Effector CD8-positive, alpha-beta T cell (primary cell): ENCODE results near the gene C19orf47.

Experiments
- DNase-seq: peaks from one replicate; lab custom pipeline; 2025; lab: John Stamatoyannopoulos, UW

C19orf47 gene

DNA sequence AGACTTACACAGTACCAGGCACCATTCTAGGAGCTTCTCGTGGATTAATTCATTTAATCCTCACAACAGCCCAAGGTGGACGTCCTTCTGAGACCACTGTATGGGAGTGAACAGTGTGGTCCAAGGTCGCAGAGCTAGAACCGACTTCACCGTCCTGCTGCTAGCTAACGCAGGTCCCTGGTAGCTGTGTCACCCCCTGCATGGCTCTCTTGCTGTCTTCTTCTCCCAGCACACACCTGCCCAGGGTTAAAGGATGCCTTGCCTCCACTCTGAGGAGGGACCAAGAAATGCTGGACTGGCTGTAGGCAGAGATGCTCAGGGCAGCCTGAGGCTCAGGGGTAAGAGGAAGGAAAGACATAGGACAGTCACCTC is 66.0 kb downstream of the C19orf47 start:
- DNase-seq, result no peak

DNA sequence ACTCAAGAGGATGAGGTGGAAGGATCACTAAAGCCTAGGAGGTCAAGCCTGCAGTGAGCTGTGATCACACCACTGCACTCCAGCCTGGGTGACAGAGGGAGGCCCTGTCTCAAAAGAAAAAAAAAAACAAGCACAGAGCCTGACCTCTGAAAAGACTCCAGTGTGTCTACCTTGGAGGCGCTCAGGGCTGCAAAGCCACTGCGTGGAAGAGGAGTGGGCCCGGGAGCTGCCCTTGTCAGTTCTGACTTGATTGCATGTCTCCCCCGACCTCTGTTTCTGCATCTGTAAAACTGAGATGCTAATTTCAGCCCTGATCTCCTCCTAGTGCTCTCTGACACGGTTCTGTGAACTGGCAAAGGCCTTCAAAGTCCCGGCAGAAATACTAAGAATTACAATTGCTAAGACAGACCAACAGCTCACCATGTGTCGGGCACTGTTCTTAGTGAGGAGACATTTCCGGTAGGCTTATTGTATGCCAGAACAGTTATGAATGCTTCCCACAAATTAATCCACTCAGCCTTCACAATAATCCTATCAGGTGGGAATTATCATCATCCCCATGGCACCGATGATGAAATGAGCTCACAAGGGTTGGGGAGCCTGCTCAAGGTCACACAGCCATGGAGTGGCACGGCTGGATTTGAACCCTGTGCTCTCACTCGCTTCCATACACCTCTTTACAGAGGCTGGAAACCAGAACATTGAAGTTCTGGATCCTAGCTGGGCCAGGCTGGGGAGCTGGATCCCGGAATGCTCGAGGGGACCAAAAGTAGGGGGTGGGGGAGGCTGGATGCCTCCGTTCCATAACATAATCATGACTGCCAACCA is 66.6 kb downstream of the C19orf47 start:
- no peak for DNase-seq

DNA sequence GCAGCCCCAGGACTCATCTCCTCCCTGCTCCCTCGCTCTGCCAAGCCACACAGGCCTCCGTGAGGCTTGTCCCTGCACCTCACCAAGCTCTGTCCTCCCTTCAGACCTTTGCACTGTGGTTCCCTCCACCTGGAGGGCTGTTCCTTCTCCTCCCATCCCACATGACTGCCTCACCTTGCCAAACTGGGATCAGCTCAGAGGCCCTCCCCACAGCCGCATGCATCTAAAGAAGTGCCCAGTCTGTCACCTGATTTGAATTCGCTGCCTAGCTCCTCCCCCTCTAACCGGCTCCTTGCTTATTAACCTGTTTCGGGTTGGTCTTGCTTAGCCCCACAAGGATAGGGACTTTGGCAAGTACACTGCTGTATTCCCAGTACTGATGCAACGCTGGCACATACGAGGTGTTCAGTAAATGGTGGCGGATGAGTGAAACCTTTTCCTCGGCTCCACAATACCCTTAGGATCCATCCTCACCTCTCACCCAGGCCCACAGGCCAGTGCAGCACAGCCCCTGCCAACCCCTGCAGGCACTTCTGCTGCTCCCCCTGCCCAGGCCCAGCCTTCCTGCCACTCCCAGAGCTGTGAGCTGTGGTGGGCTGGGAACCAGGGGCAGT is 67.5 kb downstream of the C19orf47 start:
- DNase-seq, result no peak

DNA sequence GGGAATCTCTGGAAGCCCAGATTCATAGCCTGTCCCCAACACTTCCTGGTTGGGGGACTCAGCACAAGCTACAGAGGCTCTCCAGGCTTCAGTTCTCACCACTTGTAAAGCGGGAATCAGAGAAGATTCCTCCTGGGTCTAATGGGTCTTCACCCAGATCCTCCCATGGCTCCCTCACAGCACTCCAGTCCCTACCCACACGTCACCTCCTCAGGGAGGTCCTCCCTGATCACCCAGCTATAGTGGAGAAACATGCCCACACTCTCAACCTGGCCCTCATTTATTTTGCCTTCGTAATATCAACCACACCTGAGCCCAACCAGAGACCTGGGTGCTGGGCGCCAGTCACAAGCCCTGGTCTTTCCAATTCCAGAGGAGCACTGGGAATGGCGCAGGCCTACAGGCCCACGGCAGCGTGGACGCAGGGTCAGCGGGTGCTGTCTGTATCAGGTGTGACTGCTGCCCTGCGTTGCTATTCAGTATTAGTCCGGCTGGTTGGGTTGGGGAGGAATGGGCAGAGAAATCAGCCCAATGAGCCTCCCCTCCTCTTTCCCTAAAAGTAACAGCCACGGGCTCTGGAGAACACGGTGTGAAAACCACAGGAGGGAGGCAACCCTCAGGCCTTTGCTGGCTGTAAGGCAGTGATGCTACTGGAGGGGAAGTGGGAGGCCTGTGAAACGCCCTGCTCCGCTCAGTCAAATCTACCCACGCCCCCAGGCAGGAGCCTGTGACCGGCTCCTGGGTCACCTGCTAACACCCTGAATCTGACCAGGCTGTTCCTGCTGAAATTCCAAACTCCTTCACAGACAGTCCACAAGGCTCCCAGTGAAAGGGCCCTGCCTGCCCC is 68.2 kb downstream of the C19orf47 start:
- DNase-seq, result no peak

DNA sequence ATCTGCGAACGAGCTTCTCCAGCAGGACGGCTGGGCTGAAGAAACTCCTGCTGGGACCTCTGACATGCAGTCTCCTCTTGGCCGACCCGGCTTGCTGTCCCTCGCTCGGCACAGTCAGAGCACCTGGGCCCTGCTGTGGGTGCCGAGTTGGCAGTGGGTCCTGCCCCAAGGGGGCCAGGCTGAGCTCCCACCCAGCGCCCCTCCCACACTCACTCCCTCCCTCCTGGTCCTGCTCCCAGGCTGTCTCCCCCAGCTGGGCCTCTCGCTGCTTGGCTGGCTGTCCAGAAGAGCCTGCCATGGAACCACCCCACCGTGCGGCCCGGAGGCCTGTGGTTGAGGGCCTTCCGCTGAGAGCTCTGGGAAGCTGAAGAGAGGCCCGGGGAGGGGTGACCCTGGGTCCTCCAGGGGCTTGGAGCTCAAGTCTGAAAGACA is 69.1 kb downstream of the C19orf47 start:
- no peak for DNase-seq

DNA sequence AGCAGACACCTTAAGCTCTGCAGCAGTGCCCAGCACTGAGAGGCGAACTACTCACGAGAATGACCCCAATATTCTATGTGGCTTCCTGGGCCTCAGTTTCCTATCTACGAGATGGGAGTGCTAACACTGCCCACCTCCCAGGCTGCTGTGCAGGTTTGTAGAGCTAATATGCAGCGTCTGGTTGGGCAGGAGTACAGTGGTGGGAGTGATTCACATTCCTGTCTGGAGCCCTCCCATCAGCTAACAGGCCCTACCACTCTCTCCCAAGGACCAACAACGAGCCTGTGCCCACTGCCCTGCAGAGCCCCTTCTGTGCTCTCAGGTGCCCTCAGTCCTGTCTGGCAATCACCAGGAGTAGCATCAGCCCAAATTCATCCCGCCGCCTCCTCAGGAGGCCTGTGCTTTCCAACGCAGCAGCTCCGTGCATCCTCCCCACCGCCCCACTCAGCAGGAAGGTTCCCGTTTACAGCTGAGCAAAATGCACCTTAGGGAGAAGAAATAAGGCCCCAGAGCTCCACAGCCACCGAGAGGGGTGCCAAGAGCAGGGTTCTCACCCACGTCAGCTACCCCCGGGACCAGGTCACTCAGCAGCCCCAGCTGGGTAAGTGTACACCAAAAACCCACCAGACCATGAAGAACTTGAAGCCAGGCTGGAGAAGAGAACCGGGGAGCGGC is 69.7 kb downstream of the C19orf47 start:
- DNase-seq, result no peak

DNA sequence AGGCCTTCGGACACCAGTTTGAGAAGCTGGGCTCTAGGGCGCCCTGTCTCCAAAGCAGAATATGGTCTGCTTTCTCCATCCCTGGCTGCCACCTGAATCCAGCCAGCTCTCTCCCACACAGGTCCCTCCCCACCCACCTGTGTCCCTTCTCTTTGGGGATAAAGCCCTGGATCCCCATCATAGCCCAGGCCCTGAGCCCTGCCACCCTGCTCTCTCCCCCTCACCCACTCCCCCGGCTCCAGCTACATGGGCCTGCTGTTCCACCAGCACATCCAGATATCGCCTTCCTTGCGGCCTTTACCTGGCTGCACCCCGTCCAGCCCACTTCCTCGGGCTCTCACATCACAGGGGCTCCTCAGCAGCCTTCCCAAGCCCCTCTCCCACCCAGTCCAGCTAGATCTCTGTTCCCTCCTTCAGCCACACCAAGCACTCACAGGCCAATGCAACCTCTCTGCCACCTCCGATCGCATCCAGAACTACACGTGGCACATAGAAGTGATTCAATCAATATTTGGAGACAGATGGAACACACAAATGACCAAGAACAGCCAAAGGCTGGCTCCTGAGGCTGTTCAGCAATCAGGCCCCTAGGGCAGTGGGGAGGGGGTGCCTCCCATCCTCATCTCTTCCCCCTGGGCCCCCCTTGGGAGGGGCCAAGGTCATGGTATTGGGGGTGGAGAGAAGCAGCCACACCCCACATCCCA is 70.7 kb downstream of the C19orf47 start:
- DNase-seq, result no peak

DNA sequence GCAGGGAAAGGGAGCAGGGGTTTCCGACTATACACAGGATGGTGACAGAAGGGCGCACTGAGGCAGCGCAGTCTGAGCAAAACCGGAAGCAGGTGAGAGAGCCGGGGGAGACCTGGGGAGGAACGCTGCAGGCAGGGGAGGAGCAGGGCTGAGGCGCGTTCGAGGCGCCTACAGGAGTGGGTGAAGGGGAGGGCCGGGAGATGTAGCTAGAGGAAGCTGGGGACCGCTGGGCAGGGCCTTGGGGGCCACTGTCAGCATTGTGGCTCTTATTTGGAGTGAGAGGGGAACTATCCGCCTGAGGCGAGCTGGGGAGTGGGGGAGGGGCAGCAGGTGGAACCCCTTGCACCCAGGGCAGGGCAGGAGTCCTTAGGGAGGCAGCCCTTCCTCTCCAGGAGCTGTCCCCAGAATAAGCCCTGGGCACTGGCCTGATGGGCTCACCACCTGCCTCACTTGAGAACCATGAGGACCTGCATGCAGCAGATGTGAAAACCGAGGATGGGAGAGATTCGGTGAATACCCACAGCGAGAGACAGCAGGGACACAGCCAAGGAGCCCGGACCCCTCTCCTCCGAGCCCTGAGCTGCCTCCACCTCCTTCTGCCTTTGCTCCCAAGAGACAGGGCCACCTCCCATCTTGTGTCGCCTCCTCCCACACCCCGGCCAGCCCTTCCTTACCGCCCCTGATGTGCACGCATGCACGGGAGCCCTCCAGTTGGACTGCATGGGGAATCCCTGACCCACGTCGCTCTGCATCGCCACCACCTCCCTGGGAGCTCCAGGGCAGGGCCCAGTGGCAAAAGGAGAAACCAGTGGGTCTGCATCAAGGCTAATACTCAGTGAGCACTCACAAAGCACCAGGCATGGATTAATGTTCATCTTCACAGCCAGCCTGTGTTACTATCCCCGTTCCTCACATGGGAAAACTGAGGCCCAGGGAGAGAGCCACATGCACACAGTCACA is 73.3 kb downstream of the C19orf47 start:
- peak; percentile 13 for DNase-seq

DNA sequence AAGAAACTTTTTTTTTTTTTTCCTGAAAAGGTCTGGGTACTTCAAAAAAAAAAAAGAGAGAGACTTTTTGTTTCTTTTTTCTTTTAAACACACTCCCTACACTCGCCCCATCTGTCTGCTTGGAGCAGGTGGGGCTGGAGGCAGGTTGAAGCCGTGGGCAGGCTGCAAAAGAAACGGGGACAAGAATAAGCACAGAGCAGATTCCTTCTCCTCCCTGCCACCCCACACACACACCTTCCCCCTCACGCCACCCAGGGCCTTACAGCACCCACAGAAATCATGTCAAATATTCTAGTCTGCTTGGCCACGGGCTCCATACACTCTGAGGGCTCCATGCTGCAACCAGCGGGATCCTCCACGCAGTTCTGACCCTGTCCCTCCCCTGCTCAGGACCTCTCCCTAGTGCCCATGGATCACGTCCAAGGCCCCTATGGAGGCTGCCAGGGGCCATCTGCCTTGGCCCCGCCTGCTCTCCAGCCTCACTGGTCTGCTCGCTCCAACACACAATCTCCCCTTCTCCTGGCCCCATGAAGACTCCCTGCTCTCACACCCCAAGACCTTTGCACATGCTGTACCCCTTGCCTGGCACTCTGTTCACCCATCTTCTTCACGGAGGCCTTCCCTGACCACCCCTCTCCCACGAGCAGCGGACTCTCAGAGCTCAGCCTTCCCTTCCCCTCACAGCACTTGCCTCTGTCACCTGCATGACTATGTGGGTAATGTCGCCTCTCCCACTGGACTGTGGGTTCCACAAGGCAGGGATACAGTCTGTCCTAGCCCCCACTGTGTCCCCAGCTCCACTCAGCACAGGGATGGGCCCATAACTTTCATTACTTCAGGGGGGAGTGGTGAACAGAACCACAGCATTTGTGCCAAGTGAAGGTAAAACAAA is 74.5 kb downstream of the C19orf47 start:
- DNase-seq, result no peak

DNA sequence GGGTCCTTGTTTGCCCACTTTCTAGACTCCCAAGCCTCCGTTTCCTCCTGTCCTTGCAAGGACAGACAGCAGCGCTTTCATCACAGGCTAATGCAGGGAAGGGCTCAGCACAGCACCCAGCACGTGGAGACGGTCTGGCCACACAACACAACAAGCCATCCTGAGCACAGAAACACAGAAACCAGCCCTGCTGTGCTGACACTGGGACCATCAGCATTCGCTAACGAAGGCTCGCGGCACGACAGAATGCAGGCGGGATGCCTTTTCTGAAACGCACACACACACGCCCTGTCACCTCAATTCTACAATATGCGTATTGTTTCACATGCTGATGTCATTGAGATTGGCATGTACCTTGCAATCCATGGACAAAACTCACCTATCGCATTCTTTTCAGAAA is 75.9 kb downstream of the C19orf47 start:
- no peak for DNase-seq

DNA sequence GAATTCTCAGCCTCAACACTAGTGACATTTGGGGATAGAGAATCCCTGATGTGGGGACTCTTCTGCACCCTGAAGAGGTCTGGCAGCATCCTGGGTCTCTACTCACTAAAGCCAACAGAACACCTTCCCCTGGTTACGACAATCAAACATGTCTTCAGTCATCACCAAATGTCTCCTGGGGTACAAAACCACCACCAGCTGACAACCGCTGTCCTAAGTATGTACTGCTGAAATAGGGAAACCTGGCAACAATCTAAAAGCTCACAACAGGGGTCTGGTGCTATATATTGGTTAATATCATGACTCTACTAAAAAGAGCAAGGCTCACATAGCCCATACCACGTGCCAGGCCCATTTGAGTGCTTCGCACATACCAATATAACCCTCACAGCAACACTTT is 76.5 kb downstream of the C19orf47 start:
- DNase-seq, result no peak

DNA sequence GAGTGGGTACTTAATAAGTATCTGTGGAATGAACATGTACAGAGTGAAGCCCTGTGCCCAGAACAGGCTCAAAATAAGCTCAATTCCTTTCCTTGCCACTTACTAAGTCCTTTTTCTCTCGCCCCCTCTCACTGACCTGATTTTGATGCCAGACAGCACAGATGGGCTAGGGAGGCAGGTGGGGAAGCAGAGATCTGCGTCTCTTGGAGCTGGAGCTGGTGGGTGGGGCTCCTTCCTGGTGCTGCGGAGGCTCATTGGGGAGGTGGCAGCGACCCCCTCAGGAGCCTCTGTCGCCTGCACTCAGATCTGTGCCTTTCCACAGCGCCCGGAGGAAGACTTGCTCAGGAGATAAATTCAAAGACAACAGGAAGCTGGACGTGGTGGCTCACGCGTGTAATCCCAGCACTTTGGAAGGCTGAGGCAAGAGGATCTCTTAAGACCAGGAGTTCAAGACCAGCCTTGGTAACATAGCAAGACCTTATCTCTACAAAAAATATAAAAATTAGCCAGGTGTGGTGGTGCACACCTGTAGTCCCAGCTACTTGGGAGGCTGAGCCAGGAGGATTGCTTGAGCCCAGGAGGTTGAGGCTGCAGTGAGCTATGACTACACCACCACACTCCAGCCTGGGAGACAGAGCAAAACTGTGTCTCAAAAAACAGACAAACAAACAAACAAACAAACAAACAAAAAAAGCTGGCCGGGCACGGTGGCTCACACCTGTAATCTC is 77.7 kb downstream of the C19orf47 start:
- no peak for DNase-seq
